HG03066 (cell line): ENCODE measurements around the gene LRRC3B.

Experiments used
- ATAC-seq: cut with Tn5 transposase; IDR thresholded peaks from one replicate; pipeline ENCODE4 v1.9.1; 2021; ENCODE audit warnings: low read depth; ENCODE audit not compliant: unreplicated experiment

LRRC3B gene

GRCh38 chr3:26630669-26631389 is 8.3 kb downstream of the LRRC3B start:
- ATAC-seq, result no peak

- ATAC-seq, result no peak
Measured at GRCh38 chr3:26631390-26631738, 8.8 kb downstream of the LRRC3B start.

- no peak for ATAC-seq
Measured at GRCh38 chr3:26634601-26635000, 12.0 kb downstream of the LRRC3B start.

GRCh38 chr3:26636096-26636727 is 13.6 kb downstream of the LRRC3B start:
- ATAC-seq, result no peak

- ATAC-seq, result no peak
Measured at GRCh38 chr3:26637698-26638097, 15.1 kb downstream of the LRRC3B start.

GRCh38 chr3:26638113-26638512 is 15.5 kb downstream of the LRRC3B start:
- ATAC-seq, result no peak

GRCh38 chr3:26639339-26639738 is 16.8 kb downstream of the LRRC3B start:
- ATAC-seq, result no peak

GRCh38 chr3:26647078-26647477 is 24.5 kb downstream of the LRRC3B start:
- no peak for ATAC-seq

GRCh38 chr3:26648461-26648860 is 25.9 kb downstream of the LRRC3B start:
- no peak for ATAC-seq

- no peak for ATAC-seq
Measured at GRCh38 chr3:26652164-26652563, 29.6 kb downstream of the LRRC3B start.

GRCh38 chr3:26653811-26654425 is 31.3 kb downstream of the LRRC3B start:
- ATAC-seq, result no peak

- no peak for ATAC-seq
Measured at GRCh38 chr3:26655231-26655630, 32.7 kb downstream of the LRRC3B start.

GRCh38 chr3:26657348-26657976 is 34.9 kb downstream of the LRRC3B start:
- no peak for ATAC-seq

GRCh38 chr3:26668171-26668570 is 45.6 kb downstream of the LRRC3B start:
- no peak for ATAC-seq

- ATAC-seq, result no peak
Measured at GRCh38 chr3:26668696-26669095, 46.1 kb downstream of the LRRC3B start.

GRCh38 chr3:26675336-26675735 is 52.8 kb downstream of the LRRC3B start:
- ATAC-seq, result no peak

- no peak for ATAC-seq
Measured at GRCh38 chr3:26681632-26682031, 59.1 kb downstream of the LRRC3B start.

- ATAC-seq, result no peak
Measured at GRCh38 chr3:26682406-26682805, 59.8 kb downstream of the LRRC3B start.

- no peak for ATAC-seq
Measured at GRCh38 chr3:26683902-26684301, 61.3 kb downstream of the LRRC3B start.

- no peak for ATAC-seq
Measured at GRCh38 chr3:26687466-26687865, 64.9 kb downstream of the LRRC3B start.

- ATAC-seq, result no peak
Measured at GRCh38 chr3:26699553-26699952, 77.0 kb downstream of the LRRC3B start.

GRCh38 chr3:26703519-26703918 is 80.9 kb downstream of the LRRC3B start:
- no peak for ATAC-seq
